K562 (cell line): Measurements from ENCODE around the gene FGF2.

Source experiments
- CTCF ChIP-seq, 3 experiments: IDR thresholded peaks in 2 of 3; conservative IDR thresholded peaks in 1 of 3; 2 replicates each; pipeline ENCODE4 v1.5.1; 2011 to 2012; ENCODE audit warnings: low read length in 3 of 3, mild to moderate bottlenecking in 3 of 3, control low read depth in 2 of 3, improper control_type of control experiment in 1 of 3, inconsistent platforms in 1 of 3, low read depth in 1 of 3, mixed read lengths in 1 of 3, moderate library complexity in 1 of 3; ENCODE audit not compliant: insufficient read depth in 2 of 3
- EP400 ChIP-seq: fragments of 450-650 bp; IDR thresholded peaks from 2 replicates; pipeline ENCODE4 v1.6.1; 2017; ENCODE audit warnings: antibody characterized with exemption, mild to moderate bottlenecking, moderate library complexity
- GATAD2B ChIP-seq: fragments of 450-650 bp; IDR thresholded peaks from 2 replicates; pipeline ENCODE4 v1.6.1; 2017; ENCODE audit warnings: mild to moderate bottlenecking, borderline replicate concordance
- POLR2A ChIP-seq: fragments of 450-650 bp; conservative IDR thresholded peaks from 2 replicates; pipeline ENCODE4 v1.6.1; 2016
- YY1 ChIP-seq, 3 experiments: IDR thresholded peaks; 2 replicates each; pipeline ENCODE4 v1.6.1; 2011; ENCODE audit warnings: low read length in 2 of 3, mild to moderate bottlenecking in 2 of 3, moderate library complexity in 2 of 3, borderline replicate concordance in 1 of 3, control low read depth in 1 of 3, low read depth in 1 of 3; ENCODE audit not compliant: insufficient read depth in 3 of 3, insufficient replicate concordance in 2 of 3, control insufficient read depth in 1 of 3, insufficient read length in 1 of 3; ENCODE audit errors: extremely low read depth in 1 of 3

GRCh38 chr4:122882857-122883735, 56.5 kb downstream of the FGF2 start:
- no peak for TF ChIP-seq EP400
- no peak for TF ChIP-seq CTCF (IDR thresholded peaks at IDR 0.05 in 2 of 3, conservative IDR thresholded peaks at IDR 0.05 in 1 of 3; ENCODE audit: insufficient read depth in 2 of 3, low read depth in 1 of 3, low read length in 3 of 3)
- no peak for TF ChIP-seq YY1 (IDR thresholded peaks at IDR 0.05; ENCODE audit: borderline replicate concordance in 1 of 3, control insufficient read depth in 1 of 3, extremely low read depth in 1 of 3, insufficient read depth in 3 of 3, insufficient read length in 1 of 3, insufficient replicate concordance in 2 of 3, low read depth in 1 of 3, low read length in 2 of 3)
- no peak for TF ChIP-seq GATAD2B
- no peak for TF ChIP-seq POLR2A
